ENCODE results near the gene WNK1.

GRCh38 chr12:738712-739111 lies 13.7 kb upstream of the WNK1 start:
- TF ChIP-seq, protein P1, sequence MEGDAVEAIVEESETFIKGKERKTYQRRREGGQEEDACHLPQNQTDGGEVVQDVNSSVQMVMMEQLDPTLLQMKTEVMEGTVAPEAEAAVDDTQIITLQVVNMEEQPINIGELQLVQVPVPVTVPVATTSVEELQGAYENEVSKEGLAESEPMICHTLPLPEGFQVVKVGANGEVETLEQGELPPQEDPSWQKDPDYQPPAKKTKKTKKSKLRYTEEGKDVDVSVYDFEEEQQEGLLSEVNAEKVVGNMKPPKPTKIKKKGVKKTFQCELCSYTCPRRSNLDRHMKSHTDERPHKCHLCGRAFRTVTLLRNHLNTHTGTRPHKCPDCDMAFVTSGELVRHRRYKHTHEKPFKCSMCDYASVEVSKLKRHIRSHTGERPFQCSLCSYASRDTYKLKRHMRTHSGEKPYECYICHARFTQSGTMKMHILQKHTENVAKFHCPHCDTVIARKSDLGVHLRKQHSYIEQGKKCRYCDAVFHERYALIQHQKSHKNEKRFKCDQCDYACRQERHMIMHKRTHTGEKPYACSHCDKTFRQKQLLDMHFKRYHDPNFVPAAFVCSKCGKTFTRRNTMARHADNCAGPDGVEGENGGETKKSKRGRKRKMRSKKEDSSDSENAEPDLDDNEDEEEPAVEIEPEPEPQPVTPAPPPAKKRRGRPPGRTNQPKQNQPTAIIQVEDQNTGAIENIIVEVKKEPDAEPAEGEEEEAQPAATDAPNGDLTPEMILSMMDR (IDR thresholded peaks at IDR 0.05 in 4 of 5, conservative IDR thresholded peaks at IDR 0.05 in 1 of 5) = no peak
- TF ChIP-seq POLR2A (IDR thresholded peaks at IDR 0.05) = no peak

Measured in gastrocnemius medialis (tissue), 4 donors.